HL-60 (cell line): ENCODE data around the gene KATNAL2.

Experiments used
- DNase-seq, 2 experiments: peaks; one replicate each; pipeline ENCODE4 v3.0.0-alpha.2; 2010 to 2020; ENCODE audit warnings: low read depth in 1 of 2, low spot score in 1 of 2
- H3K27ac ChIP-seq: fragments of 250-450 bp; sonication (Bioruptor Pico); replicated peaks from 2 replicates; pipeline ENCODE4 v1.5.1; 2020; ENCODE audit warnings: mild to moderate bottlenecking, moderate library complexity
- H3K27me3 ChIP-seq: fragments of 250-450 bp; sonication (Bioruptor Pico); 2 replicates; pipeline ENCODE4 v1.5.1; 2021; ENCODE audit warnings: mild to moderate bottlenecking, moderate library complexity; ENCODE audit not compliant: insufficient read depth, poor library complexity, severe bottlenecking
- H3K4me3 ChIP-seq: replicated peaks from 2 replicates; pipeline ENCODE4 v1.5.1; 2011; ENCODE audit warnings: mild to moderate bottlenecking, control low read depth, low read length; ENCODE audit not compliant: insufficient read depth
- GABPA ChIP-seq: IDR thresholded peaks from 2 replicates; pipeline ENCODE4 v1.6.1; 2012; ENCODE audit warnings: low read depth
- POLR2AphosphoS5 ChIP-seq: IDR thresholded peaks from 2 replicates; pipeline ENCODE4 v1.6.1; 2012; ENCODE audit warnings: low read depth
- SPI1 ChIP-seq: IDR thresholded peaks from 2 replicates; pipeline ENCODE4 v1.6.1; 2012; ENCODE audit warnings: low read depth, mild to moderate bottlenecking, borderline replicate concordance
- TF ChIP-seq, protein P1 (sequence below): IDR thresholded peaks from 2 replicates; pipeline ENCODE4 v1.6.1; 2012; ENCODE audit warnings: low read depth; ENCODE audit not compliant: insufficient replicate concordance
- TF ChIP-seq, protein P2 (sequence below): IDR thresholded peaks from one replicate; pipeline ENCODE4 v1.5.1; 2011; ENCODE audit warnings: low read length, control low read depth, inconsistent platforms; ENCODE audit not compliant: insufficient read depth

Gene KATNAL2

DNA sequence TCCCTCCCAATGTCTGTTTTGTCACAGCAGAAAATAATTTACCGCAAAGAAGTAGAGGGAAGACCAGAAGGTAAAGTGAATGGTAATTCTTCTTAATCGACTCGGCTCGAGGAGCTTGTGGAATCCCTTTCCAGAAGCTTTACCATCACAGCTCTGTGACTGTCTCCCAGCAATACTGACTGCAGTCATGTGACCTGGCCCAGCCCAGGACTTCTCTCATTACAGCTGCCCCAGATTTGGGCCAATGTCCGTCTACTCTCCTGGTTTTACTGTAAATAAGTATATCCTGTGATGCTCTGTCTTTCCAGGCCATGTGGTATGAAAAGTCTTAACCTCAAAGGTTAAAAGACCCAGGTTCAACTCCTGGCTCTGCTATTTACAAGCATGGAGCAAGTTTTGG lies 137.0 kb downstream of the KATNAL2 start:
- Histone ChIP-seq H3K4me3 (no peak overlapping the region), H3K27me3 (peaks cover 9% of the 10 kb centered on the region), H3K27ac (no peak overlapping the region)
- TF ChIP-seq POLR2AphosphoS5 (no peak), GABPA (no peak)
- no peak for DNase-seq

DNA sequence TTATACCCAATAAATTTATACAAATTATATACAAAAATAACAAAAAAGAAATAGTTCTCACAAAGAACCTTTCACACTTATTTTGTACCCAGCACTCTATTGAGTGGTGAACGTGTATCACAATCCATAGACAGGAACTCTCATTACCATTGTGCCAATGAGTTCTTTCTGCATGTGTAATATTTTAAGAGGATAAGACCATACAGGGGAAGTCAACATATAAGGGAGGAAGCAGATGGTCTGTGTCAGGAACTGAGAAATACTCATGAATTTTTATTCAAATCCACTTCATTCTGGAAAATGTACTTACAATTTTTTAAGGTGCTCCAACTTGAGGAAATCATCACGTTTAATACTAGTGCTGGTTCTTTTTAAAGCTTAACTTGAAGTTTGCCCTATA lies 145.1 kb downstream of the KATNAL2 start:
- Histone ChIP-seq H3K4me3 (no peak overlapping the region), H3K27ac (no peak overlapping the region), H3K27me3 (peaks cover 4% of the 10 kb centered on the region)
- DNase-seq, result no peak
- TF ChIP-seq, protein P1, sequence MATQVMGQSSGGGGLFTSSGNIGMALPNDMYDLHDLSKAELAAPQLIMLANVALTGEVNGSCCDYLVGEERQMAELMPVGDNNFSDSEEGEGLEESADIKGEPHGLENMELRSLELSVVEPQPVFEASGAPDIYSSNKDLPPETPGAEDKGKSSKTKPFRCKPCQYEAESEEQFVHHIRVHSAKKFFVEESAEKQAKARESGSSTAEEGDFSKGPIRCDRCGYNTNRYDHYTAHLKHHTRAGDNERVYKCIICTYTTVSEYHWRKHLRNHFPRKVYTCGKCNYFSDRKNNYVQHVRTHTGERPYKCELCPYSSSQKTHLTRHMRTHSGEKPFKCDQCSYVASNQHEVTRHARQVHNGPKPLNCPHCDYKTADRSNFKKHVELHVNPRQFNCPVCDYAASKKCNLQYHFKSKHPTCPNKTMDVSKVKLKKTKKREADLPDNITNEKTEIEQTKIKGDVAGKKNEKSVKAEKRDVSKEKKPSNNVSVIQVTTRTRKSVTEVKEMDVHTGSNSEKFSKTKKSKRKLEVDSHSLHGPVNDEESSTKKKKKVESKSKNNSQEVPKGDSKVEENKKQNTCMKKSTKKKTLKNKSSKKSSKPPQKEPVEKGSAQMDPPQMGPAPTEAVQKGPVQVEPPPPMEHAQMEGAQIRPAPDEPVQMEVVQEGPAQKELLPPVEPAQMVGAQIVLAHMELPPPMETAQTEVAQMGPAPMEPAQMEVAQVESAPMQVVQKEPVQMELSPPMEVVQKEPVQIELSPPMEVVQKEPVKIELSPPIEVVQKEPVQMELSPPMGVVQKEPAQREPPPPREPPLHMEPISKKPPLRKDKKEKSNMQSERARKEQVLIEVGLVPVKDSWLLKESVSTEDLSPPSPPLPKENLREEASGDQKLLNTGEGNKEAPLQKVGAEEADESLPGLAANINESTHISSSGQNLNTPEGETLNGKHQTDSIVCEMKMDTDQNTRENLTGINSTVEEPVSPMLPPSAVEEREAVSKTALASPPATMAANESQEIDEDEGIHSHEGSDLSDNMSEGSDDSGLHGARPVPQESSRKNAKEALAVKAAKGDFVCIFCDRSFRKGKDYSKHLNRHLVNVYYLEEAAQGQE, result no peak
- TF ChIP-seq POLR2AphosphoS5 (no peak), SPI1 (no peak), GABPA (no peak)
- TF ChIP-seq, protein P2, sequence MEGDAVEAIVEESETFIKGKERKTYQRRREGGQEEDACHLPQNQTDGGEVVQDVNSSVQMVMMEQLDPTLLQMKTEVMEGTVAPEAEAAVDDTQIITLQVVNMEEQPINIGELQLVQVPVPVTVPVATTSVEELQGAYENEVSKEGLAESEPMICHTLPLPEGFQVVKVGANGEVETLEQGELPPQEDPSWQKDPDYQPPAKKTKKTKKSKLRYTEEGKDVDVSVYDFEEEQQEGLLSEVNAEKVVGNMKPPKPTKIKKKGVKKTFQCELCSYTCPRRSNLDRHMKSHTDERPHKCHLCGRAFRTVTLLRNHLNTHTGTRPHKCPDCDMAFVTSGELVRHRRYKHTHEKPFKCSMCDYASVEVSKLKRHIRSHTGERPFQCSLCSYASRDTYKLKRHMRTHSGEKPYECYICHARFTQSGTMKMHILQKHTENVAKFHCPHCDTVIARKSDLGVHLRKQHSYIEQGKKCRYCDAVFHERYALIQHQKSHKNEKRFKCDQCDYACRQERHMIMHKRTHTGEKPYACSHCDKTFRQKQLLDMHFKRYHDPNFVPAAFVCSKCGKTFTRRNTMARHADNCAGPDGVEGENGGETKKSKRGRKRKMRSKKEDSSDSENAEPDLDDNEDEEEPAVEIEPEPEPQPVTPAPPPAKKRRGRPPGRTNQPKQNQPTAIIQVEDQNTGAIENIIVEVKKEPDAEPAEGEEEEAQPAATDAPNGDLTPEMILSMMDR, result no peak

DNA sequence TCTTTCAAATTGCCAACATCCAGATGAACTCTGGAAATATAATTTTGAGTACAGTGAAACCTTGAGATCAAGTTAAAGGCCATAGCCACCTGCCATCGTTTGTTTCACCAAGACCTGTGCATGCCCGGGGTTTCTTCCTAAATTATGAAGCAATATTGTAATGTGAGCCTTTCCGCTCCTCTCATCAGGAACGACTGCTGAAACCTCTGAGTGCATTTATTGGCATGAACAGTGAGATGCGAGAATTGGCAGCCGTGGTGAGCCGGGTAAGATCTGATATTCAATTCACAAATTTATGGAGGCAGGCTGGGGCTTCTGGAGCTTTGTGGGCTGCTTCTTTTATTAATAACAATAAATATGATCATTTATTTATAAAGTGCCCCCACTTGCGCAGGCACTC lies 145.7 kb downstream of the KATNAL2 start:
- Histone ChIP-seq H3K4me3 (no peak overlapping the region), H3K27ac (no peak overlapping the region), H3K27me3 (peaks cover 4% of the 10 kb centered on the region)
- TF ChIP-seq POLR2AphosphoS5, result no peak
- TF ChIP-seq GABPA, result no peak
- TF ChIP-seq SPI1, result no peak
- TF ChIP-seq, protein P1, result no peak
- TF ChIP-seq, protein P2, result no peak
- DNase-seq, result no peak

DNA sequence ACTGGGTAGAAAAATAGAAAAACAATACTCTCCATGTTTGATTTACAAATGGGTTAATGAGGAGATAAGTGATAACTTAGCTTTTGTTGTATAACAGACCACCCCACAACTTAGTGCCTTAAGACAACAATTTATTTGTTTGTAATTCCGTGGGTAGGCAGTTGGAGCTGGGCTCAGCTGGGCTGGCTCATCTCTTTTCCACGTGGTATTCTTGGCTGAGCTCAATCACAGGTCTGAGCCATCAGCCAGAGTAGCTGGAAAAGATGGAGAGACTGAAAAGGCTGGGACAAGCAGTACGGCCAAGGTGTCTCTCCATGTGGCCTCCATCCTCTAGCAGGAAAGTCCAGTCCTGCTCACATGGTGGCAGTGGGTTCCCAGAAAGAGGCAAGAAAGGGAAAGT lies 150.2 kb downstream of the KATNAL2 start:
- Histone ChIP-seq H3K27me3 (peaks cover 14% of the 10 kb centered on the region), H3K4me3 (no peak overlapping the region), H3K27ac (no peak overlapping the region)
- DNase-seq, result no peak
- TF ChIP-seq POLR2AphosphoS5, result no peak
- TF ChIP-seq GABPA, result no peak
- TF ChIP-seq, protein P2, result no peak
- TF ChIP-seq, protein P1, result no peak
- no peak for TF ChIP-seq SPI1
